Stomach smooth muscle (tissue), 2 donors: ENCODE data around the gene C1orf185.

Experiments used
- H3K27ac ChIP-seq: one replicate; pipeline ENCODE4 v1.7.0; 2013; ENCODE audit warnings: mild to moderate bottlenecking, low read length, inconsistent platforms
- H3K27me3 ChIP-seq, 2 donors: one replicate each; pipeline ENCODE4 v1.7.0; 2013; ENCODE audit warnings: low read length in 2 of 2; ENCODE audit not compliant: insufficient read depth in 2 of 2, control insufficient read depth in 1 of 2
- H3K36me3 ChIP-seq, 2 donors: one replicate each; pipeline ENCODE4 v1.7.0; 2013; ENCODE audit warnings: low read length in 2 of 2; ENCODE audit not compliant: control insufficient read depth in 2 of 2, insufficient read depth in 2 of 2
- H3K4me1 ChIP-seq: one replicate; pipeline ENCODE4 v1.7.0; 2013; ENCODE audit warnings: low read length; ENCODE audit not compliant: control insufficient read depth, insufficient read depth
- H3K4me3 ChIP-seq, 2 donors: one replicate each; pipeline ENCODE4 v1.7.0; 2013; ENCODE audit warnings: low read length in 2 of 2
- H3K9ac ChIP-seq, 2 donors: one replicate each; pipeline ENCODE4 v1.7.0; 2013; ENCODE audit warnings: low read length in 2 of 2, mild to moderate bottlenecking in 1 of 2
- H3K9me3 ChIP-seq, 2 donors: one replicate each; pipeline ENCODE4 v1.7.0; 2013; ENCODE audit warnings: low read length in 2 of 2; ENCODE audit not compliant: control insufficient read depth in 2 of 2
- donor health status: healthy.
- donor health status: Pancreatic carcinoma.

Gene C1orf185

GRCh38 chr1:51101976-51102375 lies at the start of gene C1orf185:
Gene C1orf185, plus strand, starts transcription at chr1:51102228. Its CDS starts 6 bp downstream, at chr1:51102234.
- Histone ChIP-seq H3K4me1 (no peaks in the 10 kb centered on the region), H3K4me3 (no peak within 1 kb of the TSS), H3K9ac (no peak within 1 kb of the TSS), H3K9me3 (no peaks in the 10 kb centered on the region), H3K27ac (no peak within 1 kb of the TSS), H3K36me3 (no peaks in the 10 kb centered on the region), H3K27me3 (no peaks in the 10 kb centered on the region)

- no peak overlapping the region for H3K4me3 ChIP-seq
- peaks cover 0 to 2% of the 10 kb centered on the region in 2 donors for H3K27me3 ChIP-seq
- no peak overlapping the region for H3K27ac ChIP-seq
- no peaks in the 10 kb centered on the region for H3K4me1 ChIP-seq
- H3K36me3 ChIP-seq = no peaks in the 10 kb centered on the region
- no peak overlapping the region for H3K9ac ChIP-seq
- H3K9me3 ChIP-seq = no peaks in the 10 kb centered on the region
Observed at GRCh38 chr1:51058858-51059257, 43.2 kb upstream of the C1orf185 start.

- peaks cover 0 to 2% of the 10 kb centered on the region in 2 donors for H3K27me3 ChIP-seq
- H3K4me1 ChIP-seq = no peaks in the 10 kb centered on the region
- H3K27ac ChIP-seq = no peak overlapping the region
- H3K36me3 ChIP-seq = no peaks in the 10 kb centered on the region
- no peaks in the 10 kb centered on the region for H3K9me3 ChIP-seq
- H3K4me3 ChIP-seq = no peak overlapping the region
- no peak overlapping the region for H3K9ac ChIP-seq
Observed at GRCh38 chr1:51061231-51061918, 40.7 kb upstream of the C1orf185 start.

- H3K27me3 ChIP-seq = peaks cover 0 to 3% of the 10 kb centered on the region in 2 donors
- no peak overlapping the region for H3K27ac ChIP-seq
- no peak overlapping the region for H3K9ac ChIP-seq
- no peaks in the 10 kb centered on the region for H3K36me3 ChIP-seq
- no peak overlapping the region for H3K4me3 ChIP-seq
- H3K4me1 ChIP-seq = no peaks in the 10 kb centered on the region
- no peaks in the 10 kb centered on the region for H3K9me3 ChIP-seq
Observed at GRCh38 chr1:51063121-51063520, 38.9 kb upstream of the C1orf185 start.

GRCh38 chr1:51070011-51070410 lies 32.0 kb upstream of the C1orf185 start:
- Histone ChIP-seq H3K27me3 (peaks cover 0 to 2% of the 10 kb centered on the region in 2 donors), H3K4me3 (no peak overlapping the region), H3K27ac (no peak overlapping the region), H3K36me3 (no peaks in the 10 kb centered on the region), H3K9me3 (no peaks in the 10 kb centered on the region), H3K9ac (no peak overlapping the region), H3K4me1 (no peaks in the 10 kb centered on the region)

GRCh38 chr1:51070640-51071039 lies 31.4 kb upstream of the C1orf185 start:
- Histone ChIP-seq H3K27ac (no peak overlapping the region), H3K9ac (no peak overlapping the region), H3K36me3 (no peaks in the 10 kb centered on the region), H3K4me1 (no peaks in the 10 kb centered on the region), H3K27me3 (peaks cover 0 to 2% of the 10 kb centered on the region in 2 donors), H3K4me3 (no peak overlapping the region), H3K9me3 (no peaks in the 10 kb centered on the region)

GRCh38 chr1:51071291-51072042 lies 30.6 kb upstream of the C1orf185 start:
- Histone ChIP-seq H3K27ac (no peak overlapping the region), H3K4me3 (no peak overlapping the region), H3K4me1 (no peaks in the 10 kb centered on the region), H3K9ac (no peak overlapping the region), H3K36me3 (no peaks in the 10 kb centered on the region), H3K9me3 (no peaks in the 10 kb centered on the region), H3K27me3 (peaks cover 0 to 2% of the 10 kb centered on the region in 2 donors)

- Histone ChIP-seq H3K9ac (no peak overlapping the region), H3K9me3 (no peaks in the 10 kb centered on the region), H3K27ac (no peak overlapping the region), H3K4me1 (no peaks in the 10 kb centered on the region), H3K4me3 (no peak overlapping the region), H3K27me3 (peaks cover 0 to 2% of the 10 kb centered on the region in 2 donors), H3K36me3 (no peaks in the 10 kb centered on the region)
Observed at GRCh38 chr1:51072043-51072439, 30.0 kb upstream of the C1orf185 start.

GRCh38 chr1:51072651-51073050 lies 29.4 kb upstream of the C1orf185 start:
- H3K4me1 ChIP-seq = no peaks in the 10 kb centered on the region
- no peaks in the 10 kb centered on the region for H3K9me3 ChIP-seq
- no peak overlapping the region for H3K4me3 ChIP-seq
- peaks cover 0 to 2% of the 10 kb centered on the region in 2 donors for H3K27me3 ChIP-seq
- no peak overlapping the region for H3K9ac ChIP-seq
- no peak overlapping the region for H3K27ac ChIP-seq
- H3K36me3 ChIP-seq = no peaks in the 10 kb centered on the region

- no peak overlapping the region for H3K27ac ChIP-seq
- no peaks in the 10 kb centered on the region for H3K9me3 ChIP-seq
- no peak overlapping the region for H3K9ac ChIP-seq
- no peak overlapping the region for H3K4me3 ChIP-seq
- H3K36me3 ChIP-seq = no peaks in the 10 kb centered on the region
- H3K27me3 ChIP-seq = no peaks in the 10 kb centered on the region
- no peaks in the 10 kb centered on the region for H3K4me1 ChIP-seq
Observed at GRCh38 chr1:51073456-51073855, 28.6 kb upstream of the C1orf185 start.
